Measurements from ENCODE around the gene TCF3.

The TCF3 gene

DNA sequence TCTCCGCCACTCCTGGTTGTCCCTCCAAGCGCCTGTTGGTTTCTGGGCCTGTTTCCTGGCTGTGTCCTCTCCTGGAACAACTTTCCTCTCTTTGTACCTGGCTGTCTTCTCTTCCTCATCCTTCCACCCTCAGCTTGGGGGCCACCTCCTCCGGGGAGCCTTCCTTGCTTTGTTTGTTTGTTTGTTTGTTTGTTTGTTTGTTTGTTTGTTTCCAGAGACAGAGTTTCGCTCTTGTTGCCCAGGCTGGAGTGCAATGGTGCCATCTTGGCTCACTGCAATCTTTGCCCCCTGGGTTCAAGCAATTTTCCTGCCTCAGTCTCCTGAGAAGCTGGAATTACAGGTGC lies 6.6 kb upstream of the TCF3 start:
- Histone ChIP-seq H3K27ac (ENCODE audit: low read length) (no peak overlapping the region), H3K4me1 (ENCODE audit: control insufficient read depth, insufficient read depth, low read length) (no peaks in the 10 kb centered on the region), H3K36me3 (ENCODE audit: control insufficient read depth in 2 of 2, insufficient read depth in 2 of 2, low read length in 2 of 2) (no peaks in the 10 kb centered on the region), H3K9ac (ENCODE audit: low read length in 2 of 2) (no peak overlapping the region), H3K27me3 (ENCODE audit: control insufficient read depth in 1 of 2, insufficient read depth in 2 of 2, low read length in 2 of 2) (peaks cover 2 to 6% of the 10 kb centered on the region in 2 donors), H3K9me3 (ENCODE audit: control insufficient read depth in 2 of 2, low read length in 2 of 2) (no peaks in the 10 kb centered on the region), H3K4me3 (ENCODE audit: low read length in 2 of 2) (no peak overlapping the region)

GRCh38 chr19:1658150-1659083 lies 6.0 kb upstream of the TCF3 start:
- Histone ChIP-seq H3K4me1 (ENCODE audit: control insufficient read depth, insufficient read depth, low read length) (no peaks in the 10 kb centered on the region), H3K9ac (ENCODE audit: low read length in 2 of 2) (no peak overlapping the region), H3K27me3 (ENCODE audit: control insufficient read depth in 1 of 2, insufficient read depth in 2 of 2, low read length in 2 of 2) (peaks cover 2 to 6% of the 10 kb centered on the region in 2 donors), H3K9me3 (ENCODE audit: control insufficient read depth in 2 of 2, low read length in 2 of 2) (no peaks in the 10 kb centered on the region), H3K27ac (ENCODE audit: low read length) (no peak overlapping the region), H3K36me3 (ENCODE audit: control insufficient read depth in 2 of 2, insufficient read depth in 2 of 2, low read length in 2 of 2) (no peaks in the 10 kb centered on the region), H3K4me3 (ENCODE audit: low read length in 2 of 2) (no peak overlapping the region)

DNA sequence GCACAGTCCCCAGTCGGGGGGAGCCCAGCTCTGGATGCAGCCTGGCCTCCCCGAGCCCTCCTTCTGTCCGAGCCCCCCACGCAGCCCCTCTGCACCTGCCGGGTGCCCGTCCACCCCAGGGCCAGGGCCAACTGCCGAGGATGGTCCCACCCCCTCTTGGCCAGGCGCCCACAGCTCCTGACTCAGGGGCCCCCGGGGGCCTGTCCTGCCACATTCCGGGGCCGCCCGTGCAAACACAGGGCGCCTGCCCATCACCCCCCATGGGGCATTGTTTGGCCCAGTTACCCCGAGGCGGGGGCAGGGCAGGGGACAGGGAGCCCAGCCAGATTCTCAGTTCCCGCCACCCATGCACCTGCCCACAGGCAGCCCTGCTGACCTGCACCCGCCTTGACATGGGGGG lies 5.3 kb upstream of the TCF3 start:
- Histone ChIP-seq H3K27ac (ENCODE audit: low read length) (no peak overlapping the region), H3K4me3 (ENCODE audit: low read length in 2 of 2) (no peak overlapping the region), H3K9ac (ENCODE audit: low read length in 2 of 2) (no peak overlapping the region), H3K27me3 (ENCODE audit: control insufficient read depth in 1 of 2, insufficient read depth in 2 of 2, low read length in 2 of 2) (peaks cover 2 to 6% of the 10 kb centered on the region in 2 donors), H3K36me3 (ENCODE audit: control insufficient read depth in 2 of 2, insufficient read depth in 2 of 2, low read length in 2 of 2) (no peaks in the 10 kb centered on the region), H3K4me1 (ENCODE audit: control insufficient read depth, insufficient read depth, low read length) (peaks cover 3% of the 10 kb centered on the region), H3K9me3 (ENCODE audit: control insufficient read depth in 2 of 2, low read length in 2 of 2) (no peaks in the 10 kb centered on the region)

GRCh38 chr19:1656988-1657536 lies 4.6 kb upstream of the TCF3 start:
- peaks cover 2 to 4% of the 10 kb centered on the region in 2 donors for H3K27me3 ChIP-seq (ENCODE audit: control insufficient read depth in 1 of 2, insufficient read depth in 2 of 2, low read length in 2 of 2)
- no peaks in the 10 kb centered on the region for H3K9me3 ChIP-seq (ENCODE audit: control insufficient read depth in 2 of 2, low read length in 2 of 2)
- no peak overlapping the region for H3K27ac ChIP-seq (ENCODE audit: low read length)
- no peak overlapping the region for H3K4me3 ChIP-seq (ENCODE audit: low read length in 2 of 2)
- peaks cover 3% of the 10 kb centered on the region for H3K4me1 ChIP-seq (ENCODE audit: control insufficient read depth, insufficient read depth, low read length)
- no peaks in the 10 kb centered on the region for H3K36me3 ChIP-seq (ENCODE audit: control insufficient read depth in 2 of 2, insufficient read depth in 2 of 2, low read length in 2 of 2)
- H3K9ac ChIP-seq (ENCODE audit: low read length in 2 of 2): no peak overlapping the region

- Histone ChIP-seq H3K27ac (ENCODE audit: low read length) (no peak overlapping the region), H3K9ac (ENCODE audit: low read length in 2 of 2) (no peak overlapping the region), H3K4me3 (ENCODE audit: low read length in 2 of 2) (no peak overlapping the region), H3K9me3 (ENCODE audit: control insufficient read depth in 2 of 2, low read length in 2 of 2) (no peaks in the 10 kb centered on the region), H3K36me3 (ENCODE audit: control insufficient read depth in 2 of 2, insufficient read depth in 2 of 2, low read length in 2 of 2) (no peaks in the 10 kb centered on the region), H3K4me1 (ENCODE audit: control insufficient read depth, insufficient read depth, low read length) (peaks cover 6% of the 10 kb centered on the region), H3K27me3 (ENCODE audit: control insufficient read depth in 1 of 2, insufficient read depth in 2 of 2, low read length in 2 of 2) (peaks cover 2 to 4% of the 10 kb centered on the region in 2 donors)
Observed at GRCh38 chr19:1655987-1656608, 3.7 kb upstream of the TCF3 start.

DNA sequence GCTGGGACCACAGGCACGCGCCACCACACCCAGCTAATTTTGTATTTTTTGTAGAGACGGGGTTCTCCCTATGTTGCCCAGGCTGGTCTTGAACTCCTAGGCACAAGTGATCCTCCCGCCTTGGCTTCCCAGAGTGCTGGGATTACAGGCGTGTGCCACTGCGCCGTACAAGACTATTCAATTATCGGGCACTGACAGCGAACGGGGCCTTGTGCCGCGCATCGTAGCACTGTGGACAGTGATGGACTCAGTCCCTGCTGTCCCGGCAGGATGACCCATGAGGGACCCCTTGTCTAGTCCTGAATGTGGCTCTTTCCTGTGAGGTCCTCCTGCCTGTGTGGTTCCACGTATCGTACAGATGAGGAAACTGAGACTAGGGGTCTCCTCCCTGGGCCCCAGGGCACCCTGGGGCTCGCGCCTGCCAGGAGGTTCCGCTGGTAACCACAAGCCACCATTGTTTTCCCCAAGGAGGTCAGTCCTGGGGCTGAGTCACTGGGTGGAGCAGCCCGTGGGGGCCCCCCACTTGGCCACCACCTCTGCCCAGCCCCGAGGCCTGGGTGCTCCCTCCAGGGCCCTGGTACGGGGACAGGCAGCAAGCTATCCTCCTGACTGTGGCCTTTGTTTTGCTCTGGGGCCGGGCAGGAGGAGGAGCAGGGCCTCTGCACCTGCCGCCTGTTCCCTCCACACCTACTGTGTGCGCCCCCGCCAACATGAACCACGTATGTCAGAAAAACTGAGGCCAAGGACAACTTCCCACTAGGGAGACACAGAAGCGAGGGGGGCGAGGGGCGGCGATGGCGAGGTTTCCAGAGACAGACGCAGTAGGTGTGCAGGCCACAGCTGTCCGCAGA lies 2.9 kb upstream of the TCF3 start:
- H3K9me3 ChIP-seq (ENCODE audit: control insufficient read depth in 2 of 2, low read length in 2 of 2): no peaks in the 10 kb centered on the region
- H3K27me3 ChIP-seq (ENCODE audit: control insufficient read depth in 1 of 2, insufficient read depth in 2 of 2, low read length in 2 of 2): peaks cover 2 to 4% of the 10 kb centered on the region in 2 donors
- no peak overlapping the region for H3K27ac ChIP-seq (ENCODE audit: low read length)

DNA sequence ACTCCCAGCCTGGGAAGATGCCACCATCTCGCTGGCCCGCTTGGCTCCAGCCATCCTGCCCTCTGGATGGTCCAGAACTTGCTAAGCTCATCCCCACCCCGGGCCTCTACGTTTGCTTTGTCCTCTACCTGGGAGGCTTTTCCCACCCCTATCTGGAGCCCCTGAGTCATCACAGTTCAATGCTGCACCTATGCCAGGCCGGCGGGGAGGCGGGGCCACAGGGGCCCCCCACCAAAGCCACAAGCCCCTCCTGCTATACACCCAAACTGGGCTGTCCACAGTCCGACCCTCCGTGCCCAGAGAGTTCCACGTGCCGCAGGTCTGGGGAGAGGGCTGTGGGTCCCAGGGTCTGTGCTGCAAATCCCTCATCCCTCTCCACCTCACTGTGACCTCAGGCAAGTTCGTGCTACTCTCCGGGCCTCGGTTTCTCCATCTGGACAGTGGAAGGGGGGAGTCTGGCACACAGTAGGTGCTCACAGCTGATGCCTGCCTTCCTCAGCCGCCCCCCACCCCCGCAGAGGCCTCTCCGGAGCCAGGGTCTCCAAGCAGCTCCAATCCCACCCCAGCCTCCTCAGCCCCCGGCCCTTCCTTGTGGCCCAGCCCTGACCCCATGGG lies 1.9 kb upstream of the TCF3 start:
- H3K4me3 ChIP-seq (ENCODE audit: low read length in 2 of 2): no peak overlapping the region
- H3K9ac ChIP-seq (ENCODE audit: low read length in 2 of 2): no peak overlapping the region
- peaks cover 2 to 4% of the 10 kb centered on the region in 2 donors for H3K27me3 ChIP-seq (ENCODE audit: control insufficient read depth in 1 of 2, insufficient read depth in 2 of 2, low read length in 2 of 2)
- no peaks in the 10 kb centered on the region for H3K36me3 ChIP-seq (ENCODE audit: control insufficient read depth in 2 of 2, insufficient read depth in 2 of 2, low read length in 2 of 2)
- no peak overlapping the region for H3K27ac ChIP-seq (ENCODE audit: low read length)
- H3K4me1 ChIP-seq (ENCODE audit: control insufficient read depth, insufficient read depth, low read length): peaks cover 15% of the 10 kb centered on the region
- H3K9me3 ChIP-seq (ENCODE audit: control insufficient read depth in 2 of 2, low read length in 2 of 2): no peaks in the 10 kb centered on the region

More for the DNA sequence above, 2.9 kb upstream of the TCF3 start:
- Histone ChIP-seq H3K4me1 (ENCODE audit: control insufficient read depth, insufficient read depth, low read length) (peaks cover 12% of the 10 kb centered on the region), H3K36me3 (ENCODE audit: control insufficient read depth in 2 of 2, insufficient read depth in 2 of 2, low read length in 2 of 2) (no peaks in the 10 kb centered on the region), H3K9ac (ENCODE audit: low read length in 2 of 2) (no peak overlapping the region), H3K4me3 (ENCODE audit: low read length in 2 of 2) (no peak overlapping the region)

DNA sequence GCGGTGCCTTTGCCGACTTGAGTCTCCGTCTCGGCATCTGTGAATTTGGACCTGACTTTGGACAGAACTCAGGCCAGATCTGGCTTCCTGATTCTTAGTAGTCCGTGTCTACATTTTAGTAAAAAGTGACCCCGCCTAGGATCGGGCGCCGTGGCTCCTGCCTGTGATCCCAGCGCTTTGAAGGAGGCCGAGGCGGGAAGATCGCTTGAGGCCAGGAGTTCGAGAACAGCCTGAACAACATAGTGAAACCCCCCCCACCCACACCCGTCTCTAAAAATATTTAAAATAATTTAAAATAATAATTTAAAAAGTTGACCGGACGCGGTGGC lies 849 bp upstream of the TCF3 start:
- no peaks in the 10 kb centered on the region for H3K9me3 ChIP-seq (ENCODE audit: control insufficient read depth in 2 of 2, low read length in 2 of 2)
- peak overlapping the region; percentile 61 to 81 for H3K4me3 ChIP-seq (ENCODE audit: low read length in 2 of 2)
- peaks cover 2% of the 10 kb centered on the region in 2 donors for H3K27me3 ChIP-seq (ENCODE audit: control insufficient read depth in 1 of 2, insufficient read depth in 2 of 2, low read length in 2 of 2)
- peak overlapping the region; percentile 96 for H3K27ac ChIP-seq (ENCODE audit: low read length)
- H3K36me3 ChIP-seq (ENCODE audit: control insufficient read depth in 2 of 2, insufficient read depth in 2 of 2, low read length in 2 of 2): peaks cover 0 to 2% of the 10 kb centered on the region in 2 donors
- peaks cover 15% of the 10 kb centered on the region for H3K4me1 ChIP-seq (ENCODE audit: control insufficient read depth, insufficient read depth, low read length)
- H3K9ac ChIP-seq (ENCODE audit: low read length in 2 of 2): peak overlapping the region; percentile 59 to 78

GRCh38 chr19:1651568-1652291 lies 685 bp downstream of the TCF3 start:
- H3K4me3 ChIP-seq (ENCODE audit: low read length in 2 of 2): peak overlapping the region; percentile 63 to 72
- H3K36me3 ChIP-seq (ENCODE audit: control insufficient read depth in 2 of 2, insufficient read depth in 2 of 2, low read length in 2 of 2): peaks cover 0 to 2% of the 10 kb centered on the region in 2 donors
- peak overlapping the region in 1 of 2 donors; percentile 7 for H3K9ac ChIP-seq (ENCODE audit: low read length in 2 of 2)
- H3K4me1 ChIP-seq (ENCODE audit: control insufficient read depth, insufficient read depth, low read length): peaks cover 15% of the 10 kb centered on the region
- no peaks in the 10 kb centered on the region for H3K9me3 ChIP-seq (ENCODE audit: control insufficient read depth in 2 of 2, low read length in 2 of 2)
- no peaks in the 10 kb centered on the region for H3K27me3 ChIP-seq (ENCODE audit: control insufficient read depth in 1 of 2, insufficient read depth in 2 of 2, low read length in 2 of 2)
- H3K27ac ChIP-seq (ENCODE audit: low read length): no peak overlapping the region

Measured in stomach smooth muscle (tissue), 2 donors.